ENCODE data around the gene KRT2. TPM values are rescaled to one million over a fixed set of nuclear protein-coding genes. Genes with fewer than 3 reads are reported as not detected.

The KRT2 gene
- total RNA-seq, 1 donor from 2014 or later = not detected

GRCh38 chr12:52636592-52637258 is 15.3 kb downstream of the KRT2 start:
- no peak for DNase-seq

- DNase-seq = no peak
Observed at GRCh38 chr12:52636189-52636588, 15.8 kb downstream of the KRT2 start.

DNA sequence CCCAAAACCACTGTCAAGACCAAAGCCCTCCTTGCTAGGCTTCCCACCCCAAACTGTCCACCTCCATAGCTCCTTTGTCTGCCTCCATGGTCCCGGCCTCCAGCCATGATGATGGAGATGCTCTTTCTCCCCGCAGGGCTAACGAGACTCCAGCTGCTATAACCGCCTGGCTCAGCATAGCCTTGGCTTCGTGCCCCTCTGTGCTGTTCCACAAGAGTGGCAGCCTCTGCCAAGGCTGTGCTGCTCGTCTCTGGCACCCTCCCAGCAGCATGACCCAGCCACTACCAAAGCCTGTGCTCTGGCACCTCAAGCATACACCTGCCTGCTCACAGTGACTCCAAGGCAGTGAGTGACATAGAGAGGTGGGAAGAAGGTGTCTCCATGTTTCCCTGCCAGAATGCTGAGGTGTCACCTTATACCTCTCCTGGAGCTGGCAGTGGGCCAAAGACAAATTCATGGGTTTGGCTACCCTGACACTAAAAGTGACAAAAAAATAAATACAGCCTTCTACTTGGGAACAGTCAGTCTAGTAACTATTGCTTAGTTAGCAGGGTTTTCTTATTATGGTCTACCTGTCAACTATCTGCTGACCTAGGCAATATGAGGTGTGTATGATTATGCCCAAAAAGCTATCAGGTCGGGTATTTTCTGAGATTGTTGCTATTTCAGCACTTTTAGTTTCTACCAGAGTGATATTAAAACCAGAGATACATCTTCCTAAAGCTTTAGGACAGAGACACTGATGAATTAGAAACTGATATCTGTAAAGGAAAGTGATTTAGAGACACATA is 17.6 kb downstream of the KRT2 start:
- no peak for DNase-seq

- DNase-seq = no peak
Observed at GRCh38 chr12:52633383-52633782, 18.6 kb downstream of the KRT2 start.

DNA sequence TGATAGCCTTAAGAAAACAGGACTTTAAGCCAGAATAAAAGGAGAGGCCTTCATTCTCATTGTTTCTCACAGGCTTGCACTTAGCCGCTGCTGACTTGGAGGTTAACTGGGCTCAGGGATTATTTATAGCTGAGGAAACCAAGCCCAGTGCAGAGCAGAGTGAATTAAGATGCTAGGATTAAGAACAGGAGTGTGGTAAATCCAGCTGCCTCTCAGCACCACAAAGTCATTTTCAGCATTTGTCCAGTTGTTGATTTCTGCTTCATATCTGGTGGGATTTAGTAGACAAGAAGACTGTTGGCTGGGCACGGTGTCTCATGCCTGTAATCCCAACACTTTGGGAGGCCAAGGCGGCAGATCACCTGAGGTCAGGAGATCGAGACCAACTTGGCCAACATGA is 19.4 kb downstream of the KRT2 start:
- DNase-seq = no peak

- DNase-seq = no peak
Observed at GRCh38 chr12:52631676-52632459, 20.1 kb downstream of the KRT2 start.

DNA sequence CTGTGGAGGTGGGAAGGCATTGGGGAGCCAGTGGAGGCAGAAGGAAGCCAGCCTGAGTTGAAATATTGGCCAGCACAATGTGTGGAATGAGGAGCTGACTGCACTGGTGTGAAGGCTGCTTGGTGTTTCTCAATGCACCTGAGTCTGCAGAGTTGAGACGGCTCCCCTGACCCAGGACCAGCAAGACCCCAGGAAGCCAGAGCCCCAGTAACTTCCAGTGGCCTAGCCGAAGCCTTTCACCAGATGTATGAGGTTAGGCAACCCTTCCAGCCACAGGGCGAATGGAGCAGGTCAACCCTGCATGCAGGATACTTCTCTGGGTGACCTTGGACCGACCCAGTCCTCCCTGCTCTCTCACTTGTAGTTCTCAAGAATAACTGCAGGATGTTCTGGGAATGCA is 20.7 kb downstream of the KRT2 start:
- DNase-seq = no peak

- DNase-seq = no peak
Observed at GRCh38 chr12:52630599-52631200, 21.3 kb downstream of the KRT2 start.

DNA sequence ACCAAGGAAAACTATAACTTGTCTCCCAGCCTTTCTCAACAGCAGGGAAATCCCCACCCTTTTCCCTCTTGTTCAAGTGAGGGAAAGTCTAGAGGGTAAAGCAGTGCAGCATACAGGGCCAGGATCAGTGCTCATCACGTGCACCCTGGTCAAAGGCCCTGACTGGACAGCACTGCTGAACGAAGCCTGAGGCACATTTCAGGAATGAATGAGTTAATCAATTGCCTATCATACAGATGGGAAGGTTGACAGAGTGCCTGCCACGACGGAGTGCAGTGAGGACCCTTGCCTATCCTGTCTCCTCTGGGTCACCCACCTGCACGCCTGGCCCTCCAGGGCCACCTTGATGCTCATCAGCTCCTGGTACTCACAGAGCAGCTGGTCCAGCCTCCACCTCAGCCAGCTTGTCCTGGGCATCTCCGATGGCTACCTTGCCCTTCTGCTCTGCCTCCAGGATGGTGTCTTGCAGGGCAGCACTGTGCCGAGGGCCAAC is 22.0 kb downstream of the KRT2 start:
- no peak for DNase-seq

DNA sequence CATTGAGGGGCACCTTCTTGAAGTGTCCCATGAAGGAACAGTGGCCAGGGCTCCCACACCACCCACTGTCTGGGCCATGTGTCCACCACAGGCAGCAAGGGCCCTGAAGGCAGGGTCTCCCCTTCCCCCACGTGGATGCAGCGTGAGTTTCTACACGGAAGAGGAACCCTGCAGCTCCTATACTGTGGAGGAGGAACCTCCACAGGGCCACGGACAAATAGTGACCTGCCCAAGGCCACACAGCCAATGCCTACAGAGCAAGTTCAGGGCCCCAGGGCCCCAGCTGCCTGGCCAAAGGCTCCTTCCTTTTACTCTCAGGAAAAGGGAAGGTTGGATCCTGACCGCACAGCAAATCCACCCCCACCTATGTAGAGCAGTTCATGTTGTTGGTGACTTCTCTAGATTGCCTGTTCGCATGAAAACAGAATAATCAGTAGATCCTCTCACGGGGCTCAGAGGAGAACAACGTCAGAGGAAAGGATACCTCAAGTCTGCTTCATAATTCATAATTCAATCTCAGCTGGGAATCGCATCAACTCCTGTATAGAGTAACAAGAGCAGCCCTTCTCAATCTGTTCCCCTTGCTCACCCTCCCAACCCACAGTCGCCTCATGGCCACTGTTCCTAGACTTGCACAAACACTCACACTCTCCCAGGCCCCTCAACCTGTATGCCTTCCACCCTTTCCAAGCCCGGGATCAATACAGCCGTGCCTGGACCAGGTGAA is 22.6 kb downstream of the KRT2 start:
- DNase-seq = no peak

- DNase-seq = no peak
Observed at GRCh38 chr12:52628841-52629240, 23.2 kb downstream of the KRT2 start.

DNA sequence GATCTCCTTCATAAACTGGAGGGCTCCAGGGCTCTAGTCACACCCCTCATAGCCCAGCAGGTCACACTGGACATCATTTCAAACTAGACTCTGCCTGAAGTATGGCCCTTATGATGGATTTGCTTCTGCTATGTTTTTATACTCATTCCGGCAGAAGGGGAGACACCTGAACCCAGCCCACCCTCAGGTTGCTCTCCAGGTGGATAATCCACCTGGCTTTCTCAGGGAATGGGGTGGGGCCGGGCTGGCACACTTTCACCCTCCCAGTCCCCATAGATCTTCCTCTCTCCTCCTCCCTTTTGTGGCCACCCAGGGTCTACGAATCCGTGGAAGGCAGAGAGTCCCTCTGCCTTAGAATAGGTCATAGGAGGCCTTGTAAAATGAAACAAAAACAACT is 23.9 kb downstream of the KRT2 start:
- no peak for DNase-seq

- DNase-seq = no peak
Observed at GRCh38 chr12:52627395-52628110, 24.5 kb downstream of the KRT2 start.

DNA sequence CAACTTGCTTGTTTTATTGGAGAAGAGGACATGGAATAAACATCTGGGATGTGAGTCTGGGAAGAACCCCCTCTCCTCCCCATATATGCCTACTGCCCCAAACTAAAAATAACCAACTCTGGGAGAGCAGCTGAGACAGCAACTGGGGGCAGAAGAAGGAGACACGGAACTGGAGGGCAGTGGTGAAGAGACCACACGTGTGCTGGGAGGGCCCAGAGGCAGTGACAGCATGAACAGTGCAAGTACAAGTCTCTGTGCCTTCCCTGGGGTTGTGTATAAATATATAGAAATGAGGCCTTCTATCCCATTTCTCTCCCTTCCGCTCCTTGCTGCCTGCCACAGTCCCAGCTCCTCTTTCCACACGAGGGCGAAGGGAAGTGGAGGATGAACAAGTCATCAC is 29.7 kb downstream of the KRT2 start:
- no peak for DNase-seq

- no peak for DNase-seq
Observed at GRCh38 chr12:52618866-52619265, 33.1 kb downstream of the KRT2 start.

- no peak for DNase-seq
Observed at GRCh38 chr12:52618216-52618615, 33.8 kb downstream of the KRT2 start, which contains the start of gene KRT73. Gene KRT73, minus strand, starts transcription at chr12:52618559. Its CDS starts 35 bp downstream, at chr12:52618524.

- no peak for DNase-seq
Observed at GRCh38 chr12:52617403-52617785, 34.6 kb downstream of the KRT2 start.

DNA sequence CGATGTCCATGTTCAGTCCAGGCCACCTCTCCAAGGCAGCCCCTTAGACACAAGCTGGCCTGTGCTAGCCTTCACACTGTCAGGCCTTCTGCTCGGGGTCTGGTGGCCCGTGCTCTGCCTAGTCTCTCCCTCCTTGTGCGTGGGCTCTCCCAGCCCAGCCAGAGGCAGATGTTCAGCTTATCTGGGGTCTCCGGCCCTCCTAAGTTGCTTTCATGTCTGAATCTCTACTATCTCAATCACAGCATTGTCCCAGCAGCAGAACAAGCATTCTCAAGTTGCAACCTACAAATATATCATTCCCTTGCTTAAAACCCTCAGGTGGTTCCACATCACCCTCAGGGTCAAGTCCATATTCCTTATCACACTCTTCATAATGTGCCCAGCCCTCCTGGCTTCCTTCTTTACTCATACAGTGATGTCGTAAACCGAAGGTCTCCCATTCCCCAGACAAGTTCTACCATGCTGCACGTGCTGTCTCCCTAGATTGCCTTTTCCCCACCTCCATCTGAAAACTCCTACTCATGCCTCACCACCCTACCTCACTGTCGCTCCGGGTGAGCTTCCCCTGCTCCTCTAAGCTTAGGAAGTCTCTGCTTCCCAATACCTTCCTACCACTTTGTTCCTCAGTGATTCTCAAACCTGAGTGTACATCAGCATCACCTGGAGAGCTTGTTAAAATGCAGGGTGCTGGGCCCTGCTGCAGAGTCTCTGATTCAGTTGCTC is 35.2 kb downstream of the KRT2 start:
- no peak for DNase-seq

DNA sequence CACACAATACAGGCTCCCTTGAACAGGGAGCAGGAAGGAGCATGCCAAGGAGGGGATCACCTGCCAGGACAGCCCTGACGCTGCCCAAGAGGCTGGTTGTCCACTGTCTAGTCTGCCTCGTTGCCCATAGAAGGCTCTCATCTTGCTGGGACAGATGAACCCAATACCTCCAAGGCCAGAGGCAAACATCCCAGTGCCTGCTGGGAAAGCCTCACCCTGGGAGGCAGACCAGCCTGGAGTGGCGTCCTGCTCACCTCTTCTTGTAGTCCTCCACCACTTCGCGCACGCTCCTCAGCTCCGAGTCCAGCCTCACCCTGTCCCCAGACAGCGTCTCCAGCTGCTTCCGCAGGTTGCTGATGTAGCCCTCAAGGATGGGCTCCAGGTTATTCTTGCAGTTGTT is 36.1 kb downstream of the KRT2 start:
- DNase-seq = no peak

GRCh38 chr12:52615208-52615868 is 36.7 kb downstream of the KRT2 start:
- DNase-seq = no peak
